Loucy (cell line): Measurements from ENCODE around the gene WASL.

ENCODE experiments used
- H2AFZ ChIP-seq: fragments of 200-600 bp; sonication (generic); 2 replicates; pipeline ENCODE4 v1.6.0; 2016; ENCODE audit warnings: antibody characterized with exemption, mild to moderate bottlenecking, low read length, moderate library complexity
- H3F3A ChIP-seq: fragments of 200-600 bp; 2 replicates; pipeline ENCODE4 v1.6.0; 2016; ENCODE audit warnings: antibody characterized with exemption, low read depth, mild to moderate bottlenecking
- H3K27me3 ChIP-seq: fragments of 200-600 bp; sonication (generic); 2 replicates; pipeline ENCODE4 v1.6.1; 2014; ENCODE audit warnings: low read length, mild to moderate bottlenecking; ENCODE audit not compliant: insufficient read depth, poor library complexity, severe bottlenecking
- H3K36me3 ChIP-seq: fragments of 200-600 bp; sonication (generic); 2 replicates; pipeline ENCODE4 v1.6.1; 2016; ENCODE audit warnings: low read length; ENCODE audit not compliant: insufficient read depth
- H3K4me1 ChIP-seq: fragments of 200-600 bp; sonication (generic); 2 replicates; pipeline ENCODE4 v1.5.1; 2014; ENCODE audit warnings: low read length, mild to moderate bottlenecking; ENCODE audit not compliant: insufficient read depth, poor library complexity, severe bottlenecking
- H3K4me2 ChIP-seq: fragments of 200-600 bp; sonication (generic); 2 replicates; pipeline ENCODE4 v1.6.0; 2014; ENCODE audit warnings: antibody characterized with exemption, low read length, low read depth, mild to moderate bottlenecking; ENCODE audit not compliant: poor library complexity, severe bottlenecking
- H3K4me3 ChIP-seq: fragments of 200-600 bp; sonication (generic); 2 replicates; pipeline ENCODE4 v1.5.1; 2014; ENCODE audit warnings: low read length, mild to moderate bottlenecking, mixed read lengths; ENCODE audit not compliant: poor library complexity, severe bottlenecking
- H3K79me2 ChIP-seq: fragments of 200-600 bp; sonication (generic); 2 replicates; pipeline ENCODE4 v1.6.1; 2014; ENCODE audit warnings: low read length; ENCODE audit not compliant: insufficient read depth
- H3K9ac ChIP-seq: fragments of 200-600 bp; sonication (generic); 2 replicates; pipeline ENCODE4 v1.6.0; 2014; ENCODE audit warnings: mild to moderate bottlenecking, low read depth, low read length, moderate library complexity; ENCODE audit not compliant: poor library complexity, severe bottlenecking
- H3K9me2 ChIP-seq: fragments of 200-600 bp; sonication (generic); replicated peaks from 2 replicates; pipeline ENCODE4 v1.6.1; 2016; ENCODE audit warnings: low read depth, low read length, mixed read lengths
- H3K9me3 ChIP-seq: fragments of 200-600 bp; sonication (generic); 2 replicates; pipeline ENCODE4 v1.6.1; 2014; ENCODE audit warnings: mild to moderate bottlenecking, antibody characterized with exemption, low read length, low read depth; ENCODE audit not compliant: insufficient read depth
- H4K20me1 ChIP-seq: fragments of 200-600 bp; sonication (generic); 2 replicates; pipeline ENCODE4 v1.6.0; 2014; ENCODE audit warnings: antibody characterized with exemption, low read length, mild to moderate bottlenecking; ENCODE audit not compliant: insufficient read depth, poor library complexity, severe bottlenecking
- CTCF ChIP-seq: fragments of 200-600 bp; sonication (generic); conservative IDR thresholded peaks from 2 replicates; pipeline ENCODE4 v1.5.1; 2014; ENCODE audit warnings: mild to moderate bottlenecking, antibody characterized with exemption, low read length
- EZH2phosphoT487 ChIP-seq: fragments of 200-600 bp; IDR thresholded peaks from 2 replicates; pipeline ENCODE4 v1.6.1; 2018; ENCODE audit warnings: antibody characterized with exemption, mild to moderate bottlenecking, moderate library complexity, borderline replicate concordance

WASL gene

DNA sequence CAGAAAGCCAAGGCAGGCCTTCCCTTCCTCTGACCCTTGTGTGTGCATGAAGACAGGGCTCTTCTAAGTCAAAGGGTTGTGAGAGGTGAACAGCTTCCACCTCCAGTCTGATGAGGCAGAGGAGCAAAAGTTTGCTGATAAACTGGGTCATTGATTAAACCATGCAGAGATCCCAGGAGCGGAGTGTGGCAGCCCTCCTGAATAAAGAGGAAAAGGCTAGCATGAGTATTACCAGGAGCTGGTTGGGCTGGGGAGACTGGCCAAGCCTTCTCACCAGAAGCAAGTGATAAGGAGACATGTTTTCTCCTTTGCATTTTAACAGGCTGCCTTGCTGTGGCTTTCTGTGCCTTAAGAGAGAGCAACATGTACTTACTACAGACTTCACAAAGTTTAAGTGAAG, 82.9 kb downstream of the WASL start:
- no peak overlapping the region for H2AFZ ChIP-seq
- no peaks in the 10 kb centered on the region for H3K79me2 ChIP-seq

DNA sequence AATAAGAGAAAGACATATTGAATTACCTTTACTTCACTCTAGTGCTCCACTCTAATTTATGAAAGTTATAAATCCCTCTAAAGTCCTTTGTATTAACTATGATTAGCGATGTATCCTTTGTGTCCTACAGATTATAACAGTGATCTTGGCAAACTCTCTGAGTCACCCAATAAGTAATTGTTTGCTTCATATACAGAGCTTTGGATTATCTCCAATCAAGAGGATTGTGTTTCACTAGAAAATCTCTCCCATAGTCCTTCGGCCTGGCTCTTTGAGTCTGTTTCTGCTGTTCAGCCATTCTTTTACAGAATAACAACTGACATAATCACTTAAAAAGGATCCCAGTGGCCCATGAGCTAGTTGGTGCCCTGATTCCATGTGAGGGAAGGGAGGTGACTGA, 83.6 kb downstream of the WASL start:
- Histone ChIP-seq H3K79me2 (no peaks in the 10 kb centered on the region), H3K36me3 (no peaks in the 10 kb centered on the region), H4K20me1 (no peaks in the 10 kb centered on the region), H3K27me3 (peaks cover 4% of the 10 kb centered on the region), H3K4me1 (no peaks in the 10 kb centered on the region), H3F3A (no peaks in the 10 kb centered on the region), H3K4me2 (no peak overlapping the region), H3K9me3 (no peaks in the 10 kb centered on the region), H3K9me2 (no peaks in the 10 kb centered on the region), H3K4me3 (no peak overlapping the region), H3K9ac (no peak overlapping the region), H2AFZ (no peak overlapping the region)
- TF ChIP-seq CTCF (no peak), EZH2phosphoT487 (no peak)

More for the DNA sequence above, 82.9 kb downstream of the WASL start:
- no peaks in the 10 kb centered on the region for H3K9me2 ChIP-seq
- H3K9me3 ChIP-seq, result no peaks in the 10 kb centered on the region
- TF ChIP-seq CTCF (no peak), EZH2phosphoT487 (no peak)
- H3K4me3 ChIP-seq, result no peak overlapping the region
- no peaks in the 10 kb centered on the region for H3K4me1 ChIP-seq
- H3K9ac ChIP-seq, result no peak overlapping the region
- H3K27me3 ChIP-seq, result peaks cover 4% of the 10 kb centered on the region
- H4K20me1 ChIP-seq, result no peaks in the 10 kb centered on the region
- no peaks in the 10 kb centered on the region for H3F3A ChIP-seq
- H3K4me2 ChIP-seq, result no peak overlapping the region
- H3K36me3 ChIP-seq, result no peaks in the 10 kb centered on the region

DNA sequence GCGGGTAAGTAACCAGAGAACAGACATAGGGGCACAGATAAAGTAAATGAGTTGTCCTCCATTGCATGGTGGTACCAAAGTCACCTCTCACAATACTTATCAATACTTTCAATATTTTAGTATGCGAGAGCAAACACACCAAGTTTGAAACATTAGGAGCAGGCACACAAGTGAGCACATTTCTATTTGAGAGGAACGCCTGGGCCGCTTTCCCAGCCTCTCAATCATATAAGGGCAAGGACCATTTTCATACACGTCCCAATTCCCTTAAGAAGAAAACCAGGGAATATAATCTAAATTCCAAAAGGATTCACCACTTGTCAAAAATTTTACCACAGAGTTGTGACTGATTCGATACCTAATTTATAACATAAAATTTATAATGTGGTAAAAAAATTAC, 85.6 kb downstream of the WASL start:
- Histone ChIP-seq H2AFZ (no peak overlapping the region), H3K9ac (no peak overlapping the region), H3K9me2 (no peaks in the 10 kb centered on the region), H3K4me3 (no peak overlapping the region), H3F3A (no peaks in the 10 kb centered on the region), H3K79me2 (no peaks in the 10 kb centered on the region), H3K4me2 (no peak overlapping the region), H3K36me3 (no peaks in the 10 kb centered on the region), H4K20me1 (no peaks in the 10 kb centered on the region), H3K27me3 (peaks cover 4% of the 10 kb centered on the region), H3K9me3 (no peaks in the 10 kb centered on the region), H3K4me1 (no peaks in the 10 kb centered on the region)
- no peak for TF ChIP-seq EZH2phosphoT487
- no peak for TF ChIP-seq CTCF
